GM12878 (cell line): ENCODE results near the gene WDR76. TPM values are rescaled to one million over a fixed set of nuclear protein-coding genes. Genes with fewer than 3 reads are reported as not detected.
"Not testable (repeated sequence)": the region's sequence is repeated elsewhere in the genome, so short reads cannot be mapped to it uniquely, and the experiment has no call there.

Experiments
- ATAC-seq: fragments of 200-7000 bp; cut with Tn5 transposase; 3 replicates; pipeline ENCODE4 v1.9.1; 2020; ENCODE audit warnings: mild to moderate bottlenecking, moderate library complexity
- BruUV-seq: library from RNA; stranded (reverse); fragments of 400-500 nt; replicated peaks from 2 replicates; lab custom pipeline; 2021; lab: Mats Ljungman, UMichigan
- CTCF ChIA-PET: fragments of 300-600 bp; sonication (Branson Sonifier 250); formaldehyde crosslinking; extraction: SDS; loops from one replicate; lab custom pipeline; 2021; ENCODE audit warnings: inconsistent platforms; lab: Yijun Ruan, JAX
- POLR2A ChIA-PET: fragments of 350-600 bp; formaldehyde crosslinking; extraction: SDS; loops from one replicate; lab custom pipeline; 2021; ENCODE audit warnings: inconsistent platforms; lab: Charles Lee
- RAD21 ChIA-PET: fragments of 300-600 bp; sonication (Branson Sonifier 250); formaldehyde crosslinking; loops from one replicate; lab custom pipeline; 2023; ENCODE audit warnings: antibody characterized with exemption; ENCODE audit not compliant: unreplicated experiment; lab: Charles Lee
- SMC1A ChIA-PET: fragments of 300-600 bp; sonication (Branson Sonifier 250); formaldehyde crosslinking; loops from one replicate; lab custom pipeline; 2023; ENCODE audit not compliant: unreplicated experiment, uncharacterized antibody; lab: Charles Lee
- DNase-seq: peaks from one replicate; pipeline ENCODE4 v3.0.0-alpha.2; 2011; ENCODE audit warnings: low read depth, low spot score
- FAIRE-seq: peaks from 3 replicates; lab custom pipeline; 2011; peaks lifted over from hg19 to GRCh38; lab: Jason Lieb, UNC
- H2AFZ ChIP-seq: 2 replicates; pipeline ENCODE4 v1.6.0; 2011; ENCODE audit warnings: low read depth, low read length, control low read depth; ENCODE audit not compliant: control insufficient read depth
- H3K27ac ChIP-seq: 2 replicates; pipeline ENCODE4 v1.5.1; 2011; ENCODE audit warnings: control low read depth; ENCODE audit not compliant: control insufficient read depth, insufficient read depth
- H3K27me3 ChIP-seq, 2 experiments: replicated peaks in 1 of 2; 2 replicates each; pipeline versions ENCODE4 v1.6.0 to v1.6.1; 2011; ENCODE audit warnings: low read length in 1 of 2; ENCODE audit not compliant: control insufficient read depth in 2 of 2, insufficient read depth in 2 of 2
- H3K36me3 ChIP-seq, 2 experiments: 2 replicates each; pipeline ENCODE4 v1.5.1; 2011; ENCODE audit warnings: low read length in 1 of 2; ENCODE audit not compliant: control insufficient read depth in 2 of 2, insufficient read depth in 2 of 2
- H3K4me1 ChIP-seq: 2 replicates; pipeline ENCODE4 v1.6.1; 2011; ENCODE audit warnings: mild to moderate bottlenecking, low read length, moderate library complexity, mixed read lengths; ENCODE audit not compliant: control insufficient read depth, insufficient read depth
- H3K4me2 ChIP-seq: 2 replicates; pipeline ENCODE4 v1.6.0; 2011; ENCODE audit warnings: control low read depth; ENCODE audit not compliant: control insufficient read depth, insufficient read depth
- H3K4me3 ChIP-seq: fragments of 200-600 bp; sonication (generic); 2 replicates; pipeline ENCODE4 v1.5.1; 2016
- H3K79me2 ChIP-seq: 2 replicates; pipeline ENCODE4 v1.6.0; 2011; ENCODE audit warnings: low read length; ENCODE audit not compliant: control insufficient read depth, insufficient read depth
- H3K9ac ChIP-seq: 2 replicates; pipeline ENCODE4 v1.8.0; 2011; ENCODE audit warnings: low read length, control low read depth, mixed read lengths; ENCODE audit not compliant: control insufficient read depth, insufficient read depth
- H3K9me3 ChIP-seq: replicated peaks from 3 replicates; pipeline ENCODE4 v1.5.1; 2011; ENCODE audit warnings: mild to moderate bottlenecking, low read length; ENCODE audit not compliant: control insufficient read depth, insufficient read depth
- H4K20me1 ChIP-seq: 2 replicates; pipeline ENCODE4 v1.6.0; 2011; ENCODE audit not compliant: control insufficient read depth, insufficient read depth
- WGBS: methylation state at CpG from one replicate; pipeline ENCODE4 v1.1.6; 2016; ENCODE audit warnings: low lambda C conversion rate; ENCODE audit not compliant: insufficient replicate concordance, insufficient coverage; ENCODE audit errors: missing lambda C conversion rate; 5-methylcytosine and 5-hydroxymethylcytosine counted together
- in situ Hi-C: fragments of 300-500 bp; cut with MboI; formaldehyde crosslinking; loops from 9 replicates; pipeline ENCODE4 v1.14.3; 2018; ENCODE audit warnings: mixed read lengths
- intact Hi-C: fragments of 100-400 bp; cut with micrococcal nuclease; formaldehyde crosslinking; loops from one replicate; pipeline ENCODE4 v1.14.2; 2022; ENCODE audit not compliant: unreplicated experiment
- polyA plus RNA-seq, 11 experiments: library from polyadenylated mRNA; depleted of rRNA in 4 of 11; unstranded in 6 of 11; stranded (reverse) in 5 of 11; fragments of >200 nt; fragmentation: Nextera tagmentation in 4 of 11; fragmentation: Illumina TruSeq in 1 of 11; extraction: Ambion mirVana in 4 of 11; extraction: Trizol in 1 of 11; gene quantifications; 1 replicate in 1 of 11; 2 replicates in 10 of 11; pipeline versions ENCODE4 v1.2.1 to v1.2.3, GENCODE V29; 2011 to 2016; ENCODE audit warnings: inconsistent platforms in 2 of 11, missing spikeins in 2 of 11, low read depth in 1 of 11
- total RNA-seq, 4 experiments: library from RNA; depleted of rRNA in 3 of 4; stranded (reverse); fragments of >200 nt in 3 of 4; fragmentation: Illumina TruSeq in 1 of 4; extraction: Trizol in 1 of 4; gene quantifications; 2 replicates each; pipeline versions ENCODE4 v1.2.1 to v1.2.3, GENCODE V29; 2013 to 2021
- TF ChIP-seq, protein P1 (sequence below): fragments of 450-650 bp; IDR thresholded peaks from 2 replicates; pipeline ENCODE4 v1.6.1; 2016; ENCODE audit warnings: mild to moderate bottlenecking

Gene WDR76
- total and polyA plus RNA-seq, 10 of the 15 experiments (the other 5 are each of a cell fraction or from before 2014, with no cell fraction given), result 8.0 to 59.7 (median 34.5) TPM

GRCh38 chr15:43831519-43832052 lies 4.8 kb downstream of the WDR76 start:
- in situ Hi-C loops, result not testable (repeated sequence)
- peak overlapping the region; percentile 69 for H3K4me2 ChIP-seq

DNA sequence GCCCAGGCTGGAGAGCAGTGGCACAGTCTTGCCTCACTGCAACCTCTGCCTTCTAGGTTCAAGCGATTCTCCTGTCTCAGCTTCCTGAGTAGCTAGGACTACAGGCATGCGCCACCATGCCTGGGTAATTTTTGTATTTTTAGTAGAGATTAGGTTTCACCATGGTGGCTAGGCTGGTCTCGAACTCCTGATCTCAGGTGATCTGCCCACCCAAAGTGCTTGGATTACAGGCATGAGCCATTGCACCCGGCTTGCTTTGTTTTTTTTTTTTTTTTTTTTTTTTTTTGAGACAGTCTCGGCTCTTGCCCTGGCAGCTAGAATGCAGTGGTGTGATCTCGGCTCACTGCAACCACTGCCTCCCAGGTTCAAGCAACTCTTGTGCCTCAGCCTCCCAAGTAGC lies 5.7 kb downstream of the WDR76 start:
- H3K36me3 ChIP-seq, H4K20me1 ChIP-seq, H3K27me3 ChIP-seq, BruUV-seq, DNase-seq, H3K4me3 ChIP-seq, H3K9ac ChIP-seq, H3K27ac ChIP-seq, FAIRE-seq, H3K4me2 ChIP-seq, H2AFZ ChIP-seq, ATAC-seq, H3K9me3 ChIP-seq, intact Hi-C loops, H3K4me1 ChIP-seq, in situ Hi-C loops: not testable (repeated sequence)
- SMC1A ChIA-PET, result interaction anchor here (1.0 to 2.8 kb wide), 5 partner anchors 12 to 56 kb away, joined by 3 to 13 read pairs (median 4); partner anchors contain the start of genes ELL3 and SERF2
- peaks cover 50% of the 10 kb centered on the region for H3K79me2 ChIP-seq
- 79% methylated on average over 5 of the region's 6 CpGs for WGBS
- CTCF ChIA-PET, result interaction anchor here (1.0 to 1.5 kb wide), 5 partner anchors 8 to 40 kb away, joined by 3 to 6 read pairs (median 3); partner anchors contain the start of genes HYPK, MFAP1 and SERINC4
- POLR2A ChIA-PET, result interaction anchor here (0.5 to 2.4 kb wide), 7 partner anchors 11 to 816 kb away, joined by 3 to 10 read pairs (median 6); partner anchors contain the start of genes HYPK and SERINC4
- RAD21 ChIA-PET, result interaction anchor here (0.5 to 3.2 kb wide), 7 partner anchors 8 to 73 kb away, joined by 3 to 17 read pairs (median 6); partner anchors contain the start of gene ELL3

More at GRCh38 chr15:43831519-43832052, 4.8 kb downstream of the WDR76 start:
- ATAC-seq, H4K20me1 ChIP-seq, H3K27ac ChIP-seq, H3K4me1 ChIP-seq, H3K27me3 ChIP-seq, FAIRE-seq, BruUV-seq, DNase-seq, H3K36me3 ChIP-seq, H3K9me3 ChIP-seq, intact Hi-C loops, H2AFZ ChIP-seq, H3K9ac ChIP-seq: not testable (repeated sequence)
- ChIA-PET CTCF (interaction anchor here (0.7 to 1.4 kb wide), 6 partner anchors 31 to 838 kb away, joined by 3 to 6 read pairs (median 3); partner anchors contain the start of genes ELL3, HYPK and SERINC4), RAD21 (interaction anchor here (0.8 to 3.2 kb wide), 6 partner anchors 16 to 55 kb away, joined by 4 to 17 read pairs (median 6); partner anchors contain the start of gene ELL3), SMC1A (interaction anchor here (0.7 to 2.8 kb wide), 10 partner anchors 22 to 116 kb away, joined by 3 to 13 read pairs (median 4); partner anchors contain the start of genes ELL3, HYPK and SERINC4), POLR2A (interaction anchor here (0.7 to 2.4 kb wide), 10 partner anchors 9 to 465 kb away, joined by 3 to 10 read pairs (median 4); partner anchors contain the start of genes HYPK and SERINC4)
- Histone ChIP-seq H3K79me2 (peaks cover 59% of the 10 kb centered on the region), H3K4me3 (peak overlapping the region; percentile 13; the same call in 1 of the 2 replicates)
- 92% methylated on average over 14 of the region's 14 CpGs for WGBS
- TF ChIP-seq, protein P1, sequence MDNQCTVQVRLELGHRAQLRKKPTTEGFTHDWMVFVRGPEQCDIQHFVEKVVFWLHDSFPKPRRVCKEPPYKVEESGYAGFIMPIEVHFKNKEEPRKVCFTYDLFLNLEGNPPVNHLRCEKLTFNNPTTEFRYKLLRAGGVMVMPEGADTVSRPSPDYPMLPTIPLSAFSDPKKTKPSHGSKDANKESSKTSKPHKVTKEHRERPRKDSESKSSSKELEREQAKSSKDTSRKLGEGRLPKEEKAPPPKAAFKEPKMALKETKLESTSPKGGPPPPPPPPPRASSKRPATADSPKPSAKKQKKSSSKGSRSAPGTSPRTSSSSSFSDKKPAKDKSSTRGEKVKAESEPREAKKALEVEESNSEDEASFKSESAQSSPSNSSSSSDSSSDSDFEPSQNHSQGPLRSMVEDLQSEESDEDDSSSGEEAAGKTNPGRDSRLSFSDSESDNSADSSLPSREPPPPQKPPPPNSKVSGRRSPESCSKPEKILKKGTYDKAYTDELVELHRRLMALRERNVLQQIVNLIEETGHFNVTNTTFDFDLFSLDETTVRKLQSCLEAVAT, result peak; percentile 97
